ENCODE results near the gene PI4K2A.

Gene PI4K2A

GRCh38 chr10:97651773-97652172 lies 11.3 kb downstream of the PI4K2A start:
- H3K9me3 ChIP-seq (ENCODE audit: insufficient read depth, low read depth, low read length): no peaks in the 10 kb centered on the region
- H3K27me3 ChIP-seq (ENCODE audit: insufficient read depth, low read length): no peaks in the 10 kb centered on the region
- no peak overlapping the region for H3K14ac ChIP-seq (ENCODE audit: low read length)
- no peak overlapping the region for H3K9ac ChIP-seq (ENCODE audit: low read length)
- no peak overlapping the region for H3K18ac ChIP-seq (ENCODE audit: low read length)
- H4K91ac ChIP-seq (ENCODE audit: low read depth, low read length): peak overlapping the region; percentile 92
- H3K36me3 ChIP-seq (ENCODE audit: control insufficient read depth in 1 of 2, insufficient read depth in 2 of 2, low read length in 2 of 2): peaks cover 7 to 24% of the 10 kb centered on the region in 2 experiments
- no peak overlapping the region for H2BK12ac ChIP-seq (ENCODE audit: low read length)
- peaks cover 6 to 15% of the 10 kb centered on the region in 2 experiments for H3K4me1 ChIP-seq (ENCODE audit: control insufficient read depth in 1 of 2, insufficient read depth in 2 of 2, low read length in 2 of 2)
- no peak overlapping the region for H3K4me3 ChIP-seq (ENCODE audit: low read depth, low read length)
- H3K79me1 ChIP-seq (ENCODE audit: low read length): peaks cover 7% of the 10 kb centered on the region
- no peak overlapping the region for H3K4ac ChIP-seq (ENCODE audit: low read depth, low read length)
- no peaks in the 10 kb centered on the region for H3K79me2 ChIP-seq (ENCODE audit: control insufficient read depth, insufficient read depth, low read length, poor library complexity)
- H4K8ac ChIP-seq (ENCODE audit: low read depth, low read length): no peak overlapping the region
- no peak overlapping the region for H3K23ac ChIP-seq (ENCODE audit: low read length)
- no peak overlapping the region for H3K4me2 ChIP-seq (ENCODE audit: low read length)
- H3K27ac ChIP-seq (ENCODE audit: low read depth, low read length): peak overlapping the region; percentile 28
- H2AK5ac ChIP-seq (ENCODE audit: low read length): no peak overlapping the region
- peak overlapping the region; percentile 75 for H2BK5ac ChIP-seq (ENCODE audit: low read depth, low read length, poor library complexity)
- H2BK120ac ChIP-seq (ENCODE audit: insufficient read depth, low read length, poor library complexity): peak overlapping the region; percentile 73
- DNase-seq: peak; percentile 86 to 96
- H2AFZ ChIP-seq (ENCODE audit: insufficient read depth, low read length, poor library complexity): no peak overlapping the region
- H4K12ac ChIP-seq (ENCODE audit: low read depth, low read length): no peak overlapping the region
- WGBS (ENCODE audit: extremely low coverage, insufficient coverage, insufficient read length): no CpG with 5 or more reads among the region's 3 CpGs

GRCh38 chr10:97656777-97657176 lies 16.3 kb downstream of the PI4K2A start:
- DNase-seq: no peak
- Histone ChIP-seq H3K14ac (ENCODE audit: low read length) (no peak overlapping the region), H3K4me2 (ENCODE audit: low read length) (no peak overlapping the region), H3K4me3 (ENCODE audit: low read depth, low read length) (no peak overlapping the region), H4K8ac (ENCODE audit: low read depth, low read length) (no peak overlapping the region), H2AFZ (ENCODE audit: insufficient read depth, low read length, poor library complexity) (no peak overlapping the region), H3K79me1 (ENCODE audit: low read length) (no peaks in the 10 kb centered on the region), H3K9me3 (ENCODE audit: insufficient read depth, low read depth, low read length) (no peaks in the 10 kb centered on the region), H3K27ac (ENCODE audit: low read depth, low read length) (no peak overlapping the region), H3K9ac (ENCODE audit: low read length) (no peak overlapping the region), H4K12ac (ENCODE audit: low read depth, low read length) (no peak overlapping the region), H3K27me3 (ENCODE audit: insufficient read depth, low read length) (no peaks in the 10 kb centered on the region), H2BK120ac (ENCODE audit: insufficient read depth, low read length, poor library complexity) (no peak overlapping the region), H3K18ac (ENCODE audit: low read length) (no peak overlapping the region), H3K36me3 (ENCODE audit: control insufficient read depth in 1 of 2, insufficient read depth in 2 of 2, low read length in 2 of 2) (peaks cover 7 to 19% of the 10 kb centered on the region in 2 experiments), H2BK5ac (ENCODE audit: low read depth, low read length, poor library complexity) (no peak overlapping the region), H2AK5ac (ENCODE audit: low read length) (no peak overlapping the region), H3K23ac (ENCODE audit: low read length) (no peak overlapping the region), H3K4ac (ENCODE audit: low read depth, low read length) (no peak overlapping the region), H3K79me2 (ENCODE audit: control insufficient read depth, insufficient read depth, low read length, poor library complexity) (no peaks in the 10 kb centered on the region), H4K91ac (ENCODE audit: low read depth, low read length) (no peak overlapping the region), H3K4me1 (ENCODE audit: control insufficient read depth in 1 of 2, insufficient read depth in 2 of 2, low read length in 2 of 2) (no peaks in the 10 kb centered on the region), H2BK12ac (ENCODE audit: low read length) (no peak overlapping the region)
- WGBS (ENCODE audit: extremely low coverage, insufficient coverage, insufficient read length): no CpG with 5 or more reads among the region's 5 CpGs

- Histone ChIP-seq H3K27me3 (ENCODE audit: insufficient read depth, low read length) (no peaks in the 10 kb centered on the region), H3K79me1 (ENCODE audit: low read length) (no peaks in the 10 kb centered on the region), H3K27ac (ENCODE audit: low read depth, low read length) (no peak overlapping the region), H3K4me1 (ENCODE audit: control insufficient read depth in 1 of 2, insufficient read depth in 2 of 2, low read length in 2 of 2) (no peaks in the 10 kb centered on the region), H3K14ac (ENCODE audit: low read length) (no peak overlapping the region), H4K8ac (ENCODE audit: low read depth, low read length) (no peak overlapping the region), H2BK5ac (ENCODE audit: low read depth, low read length, poor library complexity) (no peak overlapping the region), H3K4me2 (ENCODE audit: low read length) (no peak overlapping the region), H2AK5ac (ENCODE audit: low read length) (no peak overlapping the region), H3K4ac (ENCODE audit: low read depth, low read length) (no peak overlapping the region), H2BK120ac (ENCODE audit: insufficient read depth, low read length, poor library complexity) (no peak overlapping the region), H4K12ac (ENCODE audit: low read depth, low read length) (no peak overlapping the region), H4K91ac (ENCODE audit: low read depth, low read length) (no peak overlapping the region), H3K4me3 (ENCODE audit: low read depth, low read length) (no peak overlapping the region), H2BK12ac (ENCODE audit: low read length) (no peak overlapping the region), H3K36me3 (ENCODE audit: control insufficient read depth in 1 of 2, insufficient read depth in 2 of 2, low read length in 2 of 2) (peaks cover 11 to 24% of the 10 kb centered on the region in 2 experiments), H3K9me3 (ENCODE audit: insufficient read depth, low read depth, low read length) (no peaks in the 10 kb centered on the region), H3K79me2 (ENCODE audit: control insufficient read depth, insufficient read depth, low read length, poor library complexity) (no peaks in the 10 kb centered on the region), H3K9ac (ENCODE audit: low read length) (no peak overlapping the region), H2AFZ (ENCODE audit: insufficient read depth, low read length, poor library complexity) (no peak overlapping the region), H3K18ac (ENCODE audit: low read length) (no peak overlapping the region), H3K23ac (ENCODE audit: low read length) (no peak overlapping the region)
- no peak for DNase-seq
- no CpG with 5 or more reads among the region's 1 CpG for WGBS (ENCODE audit: extremely low coverage, insufficient coverage, insufficient read length)
These were observed 19.1 kb downstream of the PI4K2A start for GRCh38 chr10:97659589-97659988.

- H3K4me2 ChIP-seq (ENCODE audit: low read length): no peak overlapping the region
- no peak overlapping the region for H2AK5ac ChIP-seq (ENCODE audit: low read length)
- H2AFZ ChIP-seq (ENCODE audit: insufficient read depth, low read length, poor library complexity): no peak overlapping the region
- WGBS (ENCODE audit: extremely low coverage, insufficient coverage, insufficient read length): no CpG with 5 or more reads among the region's 1 CpG
- H3K9me3 ChIP-seq (ENCODE audit: insufficient read depth, low read depth, low read length): no peaks in the 10 kb centered on the region
- no peaks in the 10 kb centered on the region for H3K79me2 ChIP-seq (ENCODE audit: control insufficient read depth, insufficient read depth, low read length, poor library complexity)
- no peak overlapping the region for H4K8ac ChIP-seq (ENCODE audit: low read depth, low read length)
- peaks cover 0 to 6% of the 10 kb centered on the region in 2 experiments for H3K4me1 ChIP-seq (ENCODE audit: control insufficient read depth in 1 of 2, insufficient read depth in 2 of 2, low read length in 2 of 2)
- H3K27ac ChIP-seq (ENCODE audit: low read depth, low read length): no peak overlapping the region
- H3K36me3 ChIP-seq (ENCODE audit: control insufficient read depth in 1 of 2, insufficient read depth in 2 of 2, low read length in 2 of 2): peaks cover 17 to 26% of the 10 kb centered on the region in 2 experiments
- H4K91ac ChIP-seq (ENCODE audit: low read depth, low read length): no peak overlapping the region
- H2BK5ac ChIP-seq (ENCODE audit: low read depth, low read length, poor library complexity): no peak overlapping the region
- no peak for DNase-seq
- no peak overlapping the region for H2BK12ac ChIP-seq (ENCODE audit: low read length)
- no peak overlapping the region for H4K12ac ChIP-seq (ENCODE audit: low read depth, low read length)
- H3K27me3 ChIP-seq (ENCODE audit: insufficient read depth, low read length): no peaks in the 10 kb centered on the region
- no peak overlapping the region for H2BK120ac ChIP-seq (ENCODE audit: insufficient read depth, low read length, poor library complexity)
- no peak overlapping the region for H3K23ac ChIP-seq (ENCODE audit: low read length)
- H3K79me1 ChIP-seq (ENCODE audit: low read length): no peaks in the 10 kb centered on the region
- no peak overlapping the region for H3K4ac ChIP-seq (ENCODE audit: low read depth, low read length)
- H3K4me3 ChIP-seq (ENCODE audit: low read depth, low read length): no peak overlapping the region
- no peak overlapping the region for H3K18ac ChIP-seq (ENCODE audit: low read length)
- no peak overlapping the region for H3K14ac ChIP-seq (ENCODE audit: low read length)
- no peak overlapping the region for H3K9ac ChIP-seq (ENCODE audit: low read length)
These were observed 23.9 kb downstream of the PI4K2A start for GRCh38 chr10:97664282-97664850.
